ENCODE results near the gene PHOSPHO2.
"Not testable (repeated sequence)": the region's sequence is repeated elsewhere in the genome, so short reads cannot be mapped to it uniquely, and the experiment has no call there.

The PHOSPHO2 gene

DNA sequence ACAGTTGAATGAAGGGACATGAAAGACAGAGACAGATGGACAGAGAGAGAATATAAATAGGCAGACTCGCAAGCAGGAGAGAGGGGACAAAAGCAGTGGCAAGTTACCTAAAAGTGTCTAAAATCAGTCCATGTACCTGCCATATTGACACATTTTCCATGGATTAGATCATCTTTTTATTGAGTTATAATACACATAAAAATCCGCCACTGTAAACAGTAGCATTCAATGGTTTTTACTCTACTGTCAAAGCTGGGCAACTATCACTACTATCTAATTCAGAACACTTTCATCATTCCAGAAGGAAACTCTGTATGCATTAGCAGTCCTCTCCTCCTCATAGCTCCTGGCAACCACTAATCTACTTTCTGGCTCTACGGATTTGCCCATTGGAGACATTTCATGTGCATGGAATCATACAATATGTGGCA, 10.1 kb upstream of the PHOSPHO2 start:
- no peak for DNase-seq (ENCODE audit: low spot score)

GRCh38 chr2:169684712-169685111, 9.6 kb upstream of the PHOSPHO2 start:
- DNase-seq (ENCODE audit: low spot score) = not testable (repeated sequence)

DNA sequence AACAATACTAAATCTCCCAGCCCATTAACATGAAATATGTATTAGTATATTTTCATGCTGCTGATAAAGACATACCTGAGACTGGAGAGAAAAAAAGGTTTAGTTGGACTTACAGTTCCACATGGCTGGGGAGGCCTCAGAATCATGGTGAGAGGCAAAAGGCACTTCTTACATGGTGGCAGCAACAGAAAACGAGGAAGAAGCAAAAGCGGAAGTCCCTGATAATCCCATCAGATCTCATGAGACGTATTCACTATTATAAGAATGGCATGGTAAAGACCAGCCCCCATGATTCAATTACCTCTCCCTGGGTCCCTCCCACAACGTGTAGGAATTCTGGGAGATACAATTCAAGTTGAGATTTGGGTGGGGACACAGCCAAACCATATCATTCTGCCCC, 7.4 kb upstream of the PHOSPHO2 start:
- not testable (repeated sequence) for DNase-seq (ENCODE audit: low spot score)

GRCh38 chr2:169687943-169688342, 6.3 kb upstream of the PHOSPHO2 start:
- DNase-seq (ENCODE audit: low spot score) = not testable (repeated sequence)

DNA sequence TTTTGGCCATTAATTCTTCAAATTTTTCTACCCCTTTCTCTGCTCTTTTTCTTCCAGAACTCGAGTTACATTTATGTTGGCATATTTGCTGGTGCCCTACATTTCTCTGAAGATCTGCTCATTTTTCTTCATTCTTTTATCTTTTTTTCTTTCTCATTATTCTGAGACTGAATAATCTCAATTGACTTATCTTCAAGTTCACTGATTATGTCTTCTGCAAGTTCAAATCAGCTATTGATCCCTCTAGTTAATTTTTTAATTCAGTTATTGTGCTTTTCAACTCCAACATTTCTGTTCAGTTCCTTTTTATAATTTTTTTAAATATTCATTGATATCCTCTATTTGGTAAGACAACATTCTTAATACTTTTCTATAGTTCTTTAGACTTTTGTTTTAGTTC, 3.3 kb upstream of the PHOSPHO2 start:
- no peak for DNase-seq (ENCODE audit: low spot score)

DNA sequence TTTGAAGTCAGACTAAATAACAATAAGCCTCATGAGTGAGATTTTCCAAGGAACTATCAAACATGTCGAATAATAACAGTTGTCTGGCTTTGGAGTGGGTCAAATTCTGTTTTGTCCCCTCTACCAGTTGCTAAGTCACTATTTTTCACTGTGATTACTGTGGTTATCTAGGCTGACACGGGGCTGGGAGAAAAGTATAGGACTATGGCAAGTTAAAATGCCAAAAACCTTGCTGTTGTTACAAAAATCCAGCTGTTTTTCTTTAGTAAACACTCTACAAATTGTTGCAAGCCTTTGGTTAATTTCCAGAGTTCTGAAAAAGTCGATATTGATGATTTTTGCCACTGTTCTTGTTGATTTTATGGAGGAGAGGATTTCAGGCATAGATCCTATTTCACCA, 1.6 kb upstream of the PHOSPHO2 start:
- DNase-seq (ENCODE audit: low spot score) = no peak

DNA sequence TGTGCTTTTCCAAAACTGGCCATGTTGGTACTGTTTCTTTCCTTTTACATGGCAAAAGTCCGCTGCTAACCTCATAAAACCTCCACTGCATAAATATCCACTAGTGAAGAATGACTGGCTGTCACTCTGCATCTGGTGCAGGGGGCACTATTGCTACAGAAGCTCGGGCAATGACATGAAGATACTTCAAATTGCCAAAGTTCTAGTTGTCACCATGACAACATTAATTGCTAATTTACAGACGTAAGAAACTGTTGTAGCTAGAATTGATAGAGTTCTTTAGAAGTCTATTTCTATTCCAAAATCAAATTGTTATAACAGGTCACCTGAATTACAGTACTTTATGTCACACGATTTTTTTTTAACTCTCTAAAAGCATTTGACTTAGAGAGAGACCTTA, 909 bp upstream of the PHOSPHO2 start:
- DNase-seq (ENCODE audit: low spot score) = no peak

GRCh38 chr2:169694894-169695260, 608 bp downstream of the PHOSPHO2 start:
- DNase-seq (ENCODE audit: low spot score) = no peak

DNA sequence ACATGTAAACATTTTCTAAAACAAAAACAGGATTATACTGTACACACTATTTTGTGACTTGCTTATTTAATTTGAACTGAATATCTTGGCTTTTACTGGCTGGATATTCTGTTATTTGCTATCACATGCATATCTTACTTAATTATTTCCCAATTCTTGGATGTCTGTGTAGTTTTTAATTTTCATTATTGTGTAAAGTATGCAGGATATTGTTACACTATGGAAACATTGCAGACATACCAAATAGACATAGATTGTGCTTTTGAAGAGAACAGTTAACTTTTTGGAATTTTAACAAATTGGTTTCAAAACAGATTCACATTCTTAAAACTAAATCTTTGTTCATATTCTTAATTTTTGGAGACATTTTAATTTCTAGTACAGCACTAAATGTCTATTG, 2.1 kb downstream of the PHOSPHO2 start:
- DNase-seq (ENCODE audit: low spot score) = no peak

DNA sequence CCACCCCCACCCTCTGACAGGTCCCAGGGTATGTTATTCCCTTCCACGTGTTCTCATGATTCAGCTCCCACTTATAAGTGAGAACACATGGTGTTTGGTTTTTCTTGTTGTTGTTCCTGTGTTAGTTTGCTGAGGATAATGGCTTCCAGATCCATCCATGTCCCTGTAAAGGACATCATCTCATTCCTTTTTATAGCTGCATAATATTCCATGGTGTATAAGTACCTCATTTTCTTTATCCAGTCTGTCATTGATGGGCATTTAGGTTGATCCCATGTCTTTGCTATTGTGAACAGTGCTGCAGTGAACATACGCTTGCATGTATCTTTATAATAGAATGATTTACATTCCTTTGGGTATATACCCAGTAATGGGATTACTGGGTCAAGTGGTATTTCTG, 4.9 kb downstream of the PHOSPHO2 start:
- not testable (repeated sequence) for DNase-seq (ENCODE audit: low spot score)

DNA sequence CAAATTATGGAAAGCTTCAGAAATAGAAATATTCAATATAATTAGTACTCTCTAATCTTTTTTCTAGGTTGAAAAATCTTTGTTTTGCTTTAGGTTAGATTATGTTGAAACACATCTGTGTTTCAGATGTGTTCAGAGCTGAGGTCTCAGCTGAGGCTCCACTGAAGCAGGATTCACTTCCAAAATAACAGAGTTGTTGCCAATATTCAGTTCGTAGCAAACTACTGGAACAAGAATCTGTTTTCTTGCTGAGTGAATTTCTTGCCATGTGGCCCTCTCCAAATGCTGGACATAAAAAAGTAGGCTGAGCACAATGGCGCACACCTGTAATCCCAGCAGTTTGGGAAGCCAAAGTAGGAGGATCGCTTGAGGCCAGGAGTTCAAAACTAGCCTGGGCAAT, 8.7 kb downstream of the PHOSPHO2 start:
- DNase-seq (ENCODE audit: low spot score) = no peak

DNA sequence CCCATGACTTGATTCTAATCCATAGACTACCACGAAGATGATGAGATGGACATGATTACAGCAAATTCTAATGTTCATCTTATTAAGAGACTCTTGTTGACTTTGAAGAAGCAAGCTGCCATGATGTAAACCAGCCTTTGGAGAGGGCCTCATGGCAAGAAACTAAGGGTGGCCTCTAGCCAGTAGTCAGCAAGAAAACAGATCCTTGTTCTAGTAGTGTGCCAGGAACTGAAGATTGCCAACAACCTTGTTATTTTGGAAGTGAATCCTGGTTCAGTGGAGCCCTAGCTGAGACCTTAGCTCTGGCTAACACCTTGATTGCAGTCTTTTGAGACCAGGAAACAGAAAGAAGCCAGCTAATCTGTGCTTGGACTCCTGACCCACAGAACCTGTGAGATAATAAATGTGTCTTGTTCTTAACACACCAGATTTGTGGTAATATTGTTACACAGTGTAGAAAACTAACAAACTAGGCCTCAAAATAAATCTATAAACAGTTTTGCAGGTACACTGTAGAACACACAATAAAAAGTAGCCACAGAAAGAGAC, 10.0 kb downstream of the PHOSPHO2 start:
- no peak for DNase-seq (ENCODE audit: low spot score)

DNA sequence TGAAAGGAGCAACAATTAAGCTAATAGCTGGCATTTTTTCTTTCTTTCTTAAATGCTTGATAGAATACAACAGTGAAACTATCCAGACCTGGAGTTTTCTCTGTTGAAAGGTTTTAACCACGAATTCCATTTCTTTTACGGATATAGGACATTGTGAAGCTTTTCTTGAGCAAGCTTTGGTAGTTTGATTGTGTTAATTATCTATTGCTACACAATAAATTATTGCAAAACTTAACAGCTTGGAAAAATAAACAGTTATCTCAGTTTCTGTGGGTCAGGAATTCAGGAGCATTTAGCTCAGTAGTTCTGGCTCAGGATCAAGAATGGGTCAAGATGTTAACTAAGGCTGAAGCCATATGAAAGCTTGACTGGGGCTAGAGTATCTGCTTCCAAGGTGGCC, 11.7 kb downstream of the PHOSPHO2 start:
- DNase-seq (ENCODE audit: low spot score) = no peak

DNA sequence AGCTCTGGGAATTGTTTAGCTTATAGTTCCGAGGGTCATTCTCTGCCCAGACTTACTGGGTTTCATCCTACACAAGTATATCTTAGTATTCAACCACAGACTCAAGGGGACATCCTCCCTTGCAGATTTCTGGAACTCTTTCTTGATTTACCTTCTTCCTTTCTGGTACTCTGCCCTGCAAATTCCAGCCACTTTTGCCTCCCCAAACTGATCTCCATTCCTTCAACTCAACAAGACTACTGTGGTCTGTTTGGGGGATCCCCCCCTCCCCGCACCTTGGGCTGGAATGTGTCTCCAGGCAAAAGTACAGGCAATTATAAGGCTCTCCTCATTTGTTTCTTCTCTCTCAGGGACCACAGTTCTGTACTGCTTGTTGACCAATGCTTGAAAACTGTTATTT, 13.4 kb downstream of the PHOSPHO2 start:
- no peak for DNase-seq (ENCODE audit: low spot score)

DNA sequence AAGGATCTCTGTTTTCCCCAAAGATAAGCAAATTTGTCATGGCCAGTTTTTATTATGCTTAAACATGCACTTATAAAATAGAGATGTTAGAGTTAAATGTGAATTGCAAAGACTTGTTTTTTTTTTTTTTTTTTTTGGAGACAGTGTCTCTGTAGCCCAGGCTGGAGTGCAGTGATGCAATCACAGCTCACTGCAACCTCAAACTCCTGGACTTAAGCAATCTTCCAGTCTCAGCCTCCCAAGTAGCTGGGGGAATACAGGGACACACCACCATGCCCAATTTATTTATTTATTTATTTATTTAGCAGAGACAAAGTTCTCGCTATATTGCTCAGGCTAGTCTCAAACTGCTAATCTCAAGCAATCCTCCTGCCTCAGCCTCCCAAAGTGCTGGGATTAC, 15.1 kb downstream of the PHOSPHO2 start:
- no peak for DNase-seq (ENCODE audit: low spot score)

DNA sequence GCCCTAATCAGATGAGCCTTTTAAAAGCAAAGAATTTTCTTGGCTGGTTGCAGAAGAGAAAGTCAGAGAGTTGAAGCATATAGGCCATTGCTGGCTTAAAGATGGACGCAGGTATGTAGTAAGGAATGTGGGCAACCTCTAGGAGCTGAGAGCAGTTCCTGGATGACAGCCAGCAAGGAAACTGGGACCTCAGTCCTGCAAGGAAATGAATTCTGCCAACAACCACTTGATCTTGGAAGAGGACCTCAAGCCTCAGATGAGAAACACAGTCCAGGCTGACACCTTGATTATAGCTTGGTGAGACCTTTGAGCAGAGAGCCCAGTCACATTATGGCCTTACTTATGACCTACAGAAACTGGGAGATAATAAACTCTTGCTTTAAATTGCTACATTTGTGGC, 15.7 kb downstream of the PHOSPHO2 start:
- DNase-seq (ENCODE audit: low spot score) = no peak

DNA sequence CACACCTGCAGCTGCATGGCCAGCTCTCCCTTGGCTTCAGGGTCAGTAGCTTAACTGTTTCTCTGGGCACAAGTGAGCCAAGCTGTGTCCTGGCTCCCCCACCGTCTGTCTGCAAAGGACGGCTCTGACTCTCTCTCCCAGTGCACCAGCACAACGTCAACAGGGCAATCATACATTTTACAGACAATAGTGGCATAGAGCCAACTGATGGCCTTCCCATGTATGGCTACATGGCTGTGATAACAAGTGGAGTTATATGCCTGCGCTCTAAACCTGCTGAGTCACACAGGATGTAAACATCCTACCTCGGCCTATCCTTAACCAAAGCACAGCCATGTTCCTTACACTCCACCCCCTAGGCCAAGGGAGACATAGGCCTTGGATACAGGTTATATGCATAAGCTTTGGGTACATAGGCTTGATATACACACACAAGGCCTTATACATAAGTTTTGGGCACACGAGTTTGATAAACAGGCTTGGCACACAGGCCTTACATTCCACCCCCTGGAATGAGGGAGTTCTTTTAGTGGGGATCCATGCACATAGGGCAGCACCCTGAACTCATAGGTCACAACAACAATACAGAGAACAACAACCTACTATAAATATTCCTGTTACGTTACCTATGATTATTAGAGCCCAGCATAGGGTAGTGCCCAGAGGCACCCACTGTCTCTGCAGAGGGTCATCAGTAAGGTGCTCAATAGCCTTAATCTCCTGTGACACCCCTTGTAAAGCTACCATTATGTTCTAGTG, 17.7 kb downstream of the PHOSPHO2 start:
- no peak for DNase-seq (ENCODE audit: low spot score)

DNA sequence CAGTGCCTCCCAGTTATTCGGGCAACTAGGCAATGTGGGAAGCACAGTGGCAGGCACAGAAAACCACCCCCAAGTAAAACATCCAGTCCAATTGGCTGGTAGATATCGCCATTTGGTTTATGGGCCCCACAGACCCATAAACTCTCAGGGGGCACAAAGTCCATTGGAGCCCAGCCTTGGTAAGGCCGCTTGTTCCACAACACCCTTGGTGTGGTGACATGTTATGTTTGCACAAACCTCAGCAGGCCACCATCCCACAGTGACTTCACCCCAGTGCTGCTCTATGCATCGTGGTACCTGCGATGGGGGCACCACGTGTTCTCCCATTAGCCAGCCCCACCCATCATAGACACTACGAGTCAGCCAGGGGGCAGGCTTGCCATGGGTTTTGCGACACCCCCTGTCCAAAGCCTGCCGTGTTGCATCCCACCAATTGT, 18.5 kb downstream of the PHOSPHO2 start:
- no peak for DNase-seq (ENCODE audit: low spot score)

DNA sequence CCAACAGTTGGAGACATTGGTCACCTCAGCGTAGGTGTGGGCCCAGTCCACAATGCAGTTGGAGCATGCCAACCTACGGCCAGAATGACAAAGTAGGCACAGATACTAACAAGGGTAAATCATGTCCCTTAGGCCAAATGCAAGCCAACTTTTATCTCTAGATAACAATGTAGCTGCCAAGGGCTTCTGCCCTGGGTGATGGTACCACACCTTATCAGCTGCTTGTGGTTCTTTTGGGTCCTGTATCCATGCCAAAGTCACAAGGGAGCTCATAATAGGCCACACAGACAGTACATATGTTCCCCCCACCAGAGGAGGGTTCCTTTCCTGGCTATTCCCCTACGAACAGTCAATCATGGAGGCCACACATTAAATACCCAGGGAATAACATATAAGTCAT, 19.1 kb downstream of the PHOSPHO2 start:
- no peak for DNase-seq (ENCODE audit: low spot score)

- DNase-seq (ENCODE audit: low spot score) = peak; percentile 68
These were observed 20.4 kb downstream of the PHOSPHO2 start for GRCh38 chr2:169714699-169715098.

DNA sequence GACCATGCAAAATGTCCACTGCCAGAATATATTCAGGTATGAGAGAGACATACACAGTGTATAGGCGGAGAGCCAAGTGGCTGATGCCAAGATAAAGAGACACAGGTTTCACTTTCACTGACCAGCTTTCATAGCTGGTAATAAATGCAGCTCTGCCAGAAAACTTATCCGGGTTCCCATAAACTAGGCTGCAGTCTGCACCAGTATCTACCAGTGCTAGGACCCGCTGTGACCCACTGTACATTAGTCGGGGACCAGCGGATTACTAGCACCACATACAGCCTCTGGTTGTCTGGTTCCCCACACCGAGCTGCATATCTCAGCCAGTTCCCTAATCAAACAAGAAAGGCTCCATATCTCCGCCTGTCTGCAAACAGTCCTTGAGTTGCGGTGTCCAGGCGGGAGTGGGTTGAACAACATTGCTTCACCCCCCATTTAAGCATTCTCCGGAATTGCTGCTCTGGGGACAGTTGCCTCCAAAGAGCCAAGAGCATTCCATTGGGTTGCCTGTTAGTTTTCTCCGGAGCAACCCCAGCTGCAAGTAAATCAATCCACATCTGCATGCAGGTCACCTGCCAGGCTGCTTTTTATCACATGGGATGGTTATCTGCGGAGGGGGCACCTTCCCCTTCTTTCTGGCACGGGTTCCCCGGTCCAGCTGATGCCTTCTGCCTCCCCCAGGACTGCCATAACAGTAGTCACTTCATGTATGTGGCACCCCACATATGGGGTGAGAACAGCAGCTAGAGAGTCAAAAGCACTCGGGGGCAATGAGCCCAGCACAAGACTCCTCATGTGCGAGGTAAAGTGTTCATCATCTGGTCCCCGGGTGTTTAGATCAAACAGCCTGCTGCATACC, 21.3 kb downstream of the PHOSPHO2 start:
- no peak for DNase-seq (ENCODE audit: low spot score)

- no peak for DNase-seq (ENCODE audit: low spot score)
These were observed 22.1 kb downstream of the PHOSPHO2 start for GRCh38 chr2:169716238-169716886.
